HG03354 (cell line): ENCODE data around the gene RNF14.
"Not testable (repeated sequence)": the region's sequence is repeated elsewhere in the genome, so short reads cannot be mapped to it uniquely, and the experiment has no call there.

Experiments used
- ATAC-seq: cut with Tn5 transposase; IDR thresholded peaks from one replicate; pipeline ENCODE4 v1.9.1; 2021; ENCODE audit warnings: mild to moderate bottlenecking; ENCODE audit not compliant: unreplicated experiment, poor library complexity, severe bottlenecking

RNF14 gene

DNA sequence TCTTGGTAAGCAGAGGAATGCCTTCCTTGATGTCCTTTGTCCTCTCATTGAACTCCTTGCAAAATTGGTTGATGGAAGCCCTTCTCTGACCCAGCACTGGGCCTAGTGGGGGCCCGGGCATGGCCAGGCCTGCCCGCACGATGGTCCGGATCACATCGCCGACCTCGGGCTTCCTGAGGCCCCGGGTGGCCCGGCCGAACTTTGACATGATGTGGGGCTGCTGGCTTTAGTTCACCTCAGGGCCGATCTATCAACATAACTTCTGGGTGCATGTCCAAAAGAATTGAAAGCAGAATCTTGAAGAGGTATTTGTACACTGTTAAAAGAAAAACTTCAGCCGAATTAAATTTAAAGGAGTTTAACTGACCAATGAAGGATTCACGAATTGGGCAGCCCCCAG is 68.0 kb downstream of the RNF14 start:
- ATAC-seq = no peak

DNA sequence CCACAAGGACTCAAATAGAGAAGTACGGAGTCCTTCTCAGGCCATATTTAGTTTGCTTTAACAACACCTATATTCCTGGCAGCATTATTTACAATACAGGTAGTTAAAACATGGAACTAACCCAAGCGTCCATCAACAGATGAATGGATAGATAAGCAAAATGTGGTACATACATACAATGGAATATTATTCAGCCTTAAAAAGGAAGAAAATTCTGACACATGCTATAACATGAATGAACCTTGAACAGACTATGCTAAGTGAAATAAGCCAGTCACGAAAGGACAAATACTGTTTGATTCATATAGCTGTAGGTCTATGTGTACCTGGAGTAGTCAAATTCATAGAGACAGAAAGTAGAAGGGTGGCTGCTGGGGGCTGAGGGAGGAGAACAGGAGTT is 68.7 kb downstream of the RNF14 start:
- ATAC-seq = not testable (repeated sequence)

DNA sequence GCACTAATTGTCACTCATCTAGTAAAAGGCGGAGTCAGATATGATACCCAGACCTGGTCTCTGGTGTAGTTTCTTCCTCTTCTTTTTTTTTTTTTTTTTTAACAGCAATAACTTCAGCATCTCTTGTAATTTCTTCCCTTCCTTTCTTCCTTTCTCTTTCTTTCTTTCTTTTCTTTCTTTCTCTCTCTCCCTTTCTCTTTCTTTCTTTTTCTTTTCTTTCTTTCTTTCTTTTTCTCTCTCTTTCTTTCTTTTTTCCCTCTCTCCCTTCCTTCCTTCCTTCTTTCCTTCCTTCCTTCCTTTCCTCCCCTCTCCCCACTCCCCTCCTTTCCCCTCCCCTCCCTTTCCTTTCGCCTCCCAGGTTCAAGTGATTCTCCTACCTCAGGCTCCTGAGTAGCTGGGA is 69.8 kb downstream of the RNF14 start:
- ATAC-seq = no peak
